ENCODE measurements around the gene SF3B1. TPM values are rescaled to one million over a fixed set of nuclear protein-coding genes. Genes with fewer than 3 reads are reported as not detected.

SF3B1 gene
- total and polyA plus RNA-seq, 10 of the 15 experiments (the other 5 are each of a cell fraction or from before 2014, with no cell fraction given): 163 to 565 (median 239) TPM

- TF ChIP-seq SMAD5 (IDR thresholded peaks at IDR 0.05; ENCODE audit: low read depth) (peak; percentile 78; the same call in 1 of the 2 replicates), RELB (IDR thresholded peaks at IDR 0.05; ENCODE audit: low read depth) (peak; percentile 90), ZBED1 (IDR thresholded peaks at IDR 0.05; ENCODE audit: borderline replicate concordance) (no peak), CREB1 (IDR thresholded peaks at IDR 0.05; ENCODE audit: low read depth) (peak; percentile 67), ATF3 (IDR thresholded peaks at IDR 0.05; ENCODE audit: borderline replicate concordance, extremely low read depth, low read depth, low read length) (peak; percentile 68; the same call in 1 of the 2 replicates), IRF4 (IDR thresholded peaks at IDR 0.05; ENCODE audit: low read depth, low read length) (no peak), HDAC6 (IDR thresholded peaks at IDR 0.05; ENCODE audit: unreplicated experiment) (no peak), LARP7 (IDR thresholded peaks at IDR 0.05) (peak; percentile 27; the same call in 1 of the 2 replicates), STAT1 (conservative IDR thresholded peaks at IDR 0.05) (no peak), ZSCAN29 (IDR thresholded peaks at IDR 0.05) (no peak), GATAD2B (conservative IDR thresholded peaks at IDR 0.05; ENCODE audit: low read depth) (peak; percentile 60), POU2F2 (IDR thresholded peaks at IDR 0.05; ENCODE audit: borderline replicate concordance, low read depth, low read length) (peak; percentile 73; the same call in 2 of the 3 replicates), SRF (IDR thresholded peaks at IDR 0.05; ENCODE audit: low read depth in 2 of 2, low read length in 2 of 2) (no peak), TCF12 (IDR thresholded peaks at IDR 0.05; ENCODE audit: low read depth, low read length) (peak; percentile 4; the same call in 1 of the 2 replicates), NBN (IDR thresholded peaks at IDR 0.05) (peak; percentile 77; the same call in 1 of the 2 replicates), CUX1 (IDR thresholded peaks at IDR 0.05; ENCODE audit: insufficient replicate concordance, low read depth, low read length) (no peak), SUZ12 (IDR thresholded peaks at IDR 0.05; ENCODE audit: unreplicated experiment) (no peak), SPI1 (IDR thresholded peaks at IDR 0.05; ENCODE audit: borderline replicate concordance, insufficient read depth, low read depth, low read length) (peak; percentile 46; the same call in 1 of the 2 replicates), DPF2 (IDR thresholded peaks at IDR 0.05) (no peak), IKZF2 (IDR thresholded peaks at IDR 0.05) (0 out of 4 replicates have a peak, but pooled peaks of 1 of the 2 experiments have one; percentile 24), NRF1 (conservative IDR thresholded peaks at IDR 0.05; ENCODE audit: low read depth, low read length) (peak; percentile 66)
- TF ChIP-seq, protein P1, sequence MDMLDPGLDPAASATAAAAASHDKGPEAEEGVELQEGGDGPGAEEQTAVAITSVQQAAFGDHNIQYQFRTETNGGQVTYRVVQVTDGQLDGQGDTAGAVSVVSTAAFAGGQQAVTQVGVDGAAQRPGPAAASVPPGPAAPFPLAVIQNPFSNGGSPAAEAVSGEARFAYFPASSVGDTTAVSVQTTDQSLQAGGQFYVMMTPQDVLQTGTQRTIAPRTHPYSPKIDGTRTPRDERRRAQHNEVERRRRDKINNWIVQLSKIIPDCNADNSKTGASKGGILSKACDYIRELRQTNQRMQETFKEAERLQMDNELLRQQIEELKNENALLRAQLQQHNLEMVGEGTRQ (IDR thresholded peaks at IDR 0.05; ENCODE audit: borderline replicate concordance, low read depth, low read length): peak; percentile 85
Observed at GRCh38 chr2:197434541-197435513, at the start of gene SF3B1 (continued).

All from GM12878 (cell line).